ENCODE measurements around the gene RAD52. TPM values are rescaled to one million over a fixed set of nuclear protein-coding genes. Genes with fewer than 3 reads are reported as not detected.

RAD52 gene
- polyA plus RNA-seq (ENCODE audit: insufficient read length), result 39.7 TPM
- long read RNA-seq, donor 1, partial matches to known transcripts, result 0 of 3 reads
- long read RNA-seq, donor 1, other reads (novel, unspliced or antisense), result 0 of 3 reads
- long read RNA-seq, donor 2, partial matches to known transcripts, result 0 of 6 reads
- long read RNA-seq, donor 2, other reads (novel, unspliced or antisense), result 0 of 6 reads
- long read RNA-seq, donor 3, partial matches to known transcripts, result 0 of 4 reads
- long read RNA-seq, donor 3, other reads (novel, unspliced or antisense), result 0 of 4 reads
- long read RNA-seq, donor 4, partial matches to known transcripts, result 0 of 2 reads
- long read RNA-seq, donor 4, other reads (novel, unspliced or antisense), result 0 of 2 reads
- long read RNA-seq, donor 5, partial matches to known transcripts, result 0 of 2 reads
- long read RNA-seq, donor 5, other reads (novel, unspliced or antisense), result 0 of 2 reads
- long read RNA-seq, donor 6, partial matches to known transcripts, result 0 of 5 reads
- long read RNA-seq, donor 6, other reads (novel, unspliced or antisense), result 0 of 5 reads
- long read RNA-seq, donor 7, partial matches to known transcripts, result 0 of 4 reads
- long read RNA-seq, donor 7, other reads (novel, unspliced or antisense), result 0 of 4 reads
- long read RNA-seq, donor 8, partial matches to known transcripts, result 0 of 3 reads
- long read RNA-seq, donor 8, other reads (novel, unspliced or antisense), result 0 of 3 reads

DNA sequence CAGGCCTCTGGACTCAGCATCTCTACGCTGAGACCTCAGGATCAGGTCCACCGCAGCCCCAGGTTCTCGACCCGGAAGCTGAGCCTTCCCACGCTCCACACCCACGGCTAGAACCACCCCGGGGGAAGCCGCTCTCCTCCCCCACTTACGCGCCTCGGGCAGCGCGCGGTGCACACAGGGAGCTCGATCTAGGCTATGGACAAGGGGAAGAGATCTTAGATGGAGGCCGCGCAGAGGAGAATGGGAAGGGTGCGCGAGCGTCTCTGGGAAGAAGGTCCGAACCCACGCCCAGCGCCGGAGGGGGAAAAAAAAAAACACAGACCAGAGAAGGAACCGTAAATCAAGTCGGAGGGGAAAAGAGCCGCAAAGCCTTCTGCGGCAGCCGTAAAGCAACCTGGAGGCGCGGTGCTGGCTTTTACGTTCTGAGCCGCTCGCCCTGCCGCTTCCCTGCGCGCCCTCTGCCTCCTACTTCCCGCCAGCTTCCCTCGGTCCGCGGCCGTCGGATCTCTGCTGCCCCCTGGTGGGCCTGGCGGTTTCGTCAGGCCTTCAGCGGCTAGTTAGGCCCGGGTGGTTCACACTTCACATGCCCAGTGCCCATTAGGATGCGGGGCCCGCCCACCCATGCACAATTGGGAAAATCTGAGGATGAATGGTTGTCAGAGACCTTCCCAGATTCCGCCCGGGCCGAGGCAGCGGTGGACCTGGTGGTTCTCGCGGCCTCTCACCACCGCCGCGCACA, at the start of gene RAD52:
Gene RAD52, minus strand, starts transcription at position 242 of the 739 bp plus-strand sequence. CDS start 16,636 bp downstream, outside the sequence.
- peak; percentile 99 for DNase-seq

DNA sequence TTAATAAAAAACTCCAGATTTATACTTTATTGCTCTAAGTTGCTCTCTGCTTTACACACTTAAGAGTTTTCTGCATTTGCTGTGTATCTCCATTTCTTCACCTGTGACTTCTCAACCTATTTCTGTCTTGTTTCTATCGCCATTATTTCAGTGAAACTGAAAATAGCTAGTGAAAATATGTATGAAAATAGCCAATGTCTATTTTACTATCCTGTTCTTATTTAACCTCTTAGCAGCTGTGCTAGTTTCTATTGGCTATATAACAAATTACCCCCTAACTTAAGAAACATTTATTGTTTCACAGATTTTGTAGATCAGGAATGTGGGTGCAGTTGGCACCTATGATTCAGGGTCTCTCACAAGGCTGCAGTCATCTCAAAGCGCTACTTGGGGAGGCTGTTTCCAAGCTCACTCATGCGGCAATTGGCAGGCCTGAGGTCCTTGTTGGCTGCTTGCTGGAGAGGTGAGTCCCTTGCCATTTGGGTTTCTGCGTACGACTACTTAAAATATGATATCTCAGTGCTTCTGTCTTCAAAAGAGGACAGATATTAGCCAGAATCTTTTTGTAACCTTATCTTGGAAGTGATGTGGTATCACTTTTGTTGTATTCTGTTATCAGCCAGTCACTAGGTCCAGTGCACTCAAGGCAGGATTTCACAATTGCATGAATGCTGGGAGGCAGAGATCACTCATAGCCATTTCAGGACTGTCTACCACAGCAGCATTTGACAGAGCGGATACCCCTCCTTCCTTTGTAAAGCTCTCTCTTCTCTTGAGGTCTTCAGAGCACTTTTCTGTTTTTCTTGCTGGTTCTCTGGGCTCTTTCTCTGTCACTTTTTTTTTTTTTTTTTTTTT, 48.8 kb upstream of the RAD52 start:
- no peak for DNase-seq

DNA sequence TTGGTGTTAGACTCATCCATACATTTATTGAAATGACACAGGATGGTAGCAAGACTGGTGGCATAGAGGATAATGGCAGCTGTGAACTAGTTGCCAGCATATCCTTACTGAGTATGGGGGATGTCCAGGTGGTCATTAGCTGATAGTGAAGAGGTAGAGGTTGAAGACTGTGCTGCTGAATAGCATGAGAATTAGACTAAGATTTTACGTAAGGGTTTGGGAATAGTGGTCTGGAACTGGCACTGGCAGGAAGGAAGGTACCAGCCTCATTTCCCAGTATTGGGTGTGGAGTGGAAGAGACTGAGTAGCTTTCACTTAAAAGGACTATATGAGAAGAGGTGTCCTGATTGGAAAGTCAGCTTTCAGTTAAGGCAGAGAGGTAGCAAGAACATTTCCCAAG, 48.0 kb upstream of the RAD52 start:
- DNase-seq, result no peak

DNA sequence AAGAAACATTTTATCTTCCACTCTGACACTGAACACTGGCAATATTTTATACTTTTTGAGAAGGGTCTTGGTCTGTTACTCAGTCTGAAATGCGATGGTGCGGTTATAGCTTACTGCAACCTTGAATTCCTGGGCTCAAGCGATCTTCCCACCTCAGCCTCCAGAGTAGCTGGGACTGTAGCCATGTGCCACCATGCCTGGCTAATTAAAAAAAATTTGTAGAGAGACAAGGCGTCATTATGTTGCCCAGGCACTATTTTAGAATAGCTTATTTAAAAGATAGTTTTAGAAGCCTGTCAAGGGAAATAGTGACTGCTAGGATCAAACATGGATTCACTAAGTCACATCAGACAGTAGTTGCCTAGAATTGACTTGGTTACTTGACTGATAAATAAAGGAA, 47.4 kb upstream of the RAD52 start:
- DNase-seq, result no peak

DNA sequence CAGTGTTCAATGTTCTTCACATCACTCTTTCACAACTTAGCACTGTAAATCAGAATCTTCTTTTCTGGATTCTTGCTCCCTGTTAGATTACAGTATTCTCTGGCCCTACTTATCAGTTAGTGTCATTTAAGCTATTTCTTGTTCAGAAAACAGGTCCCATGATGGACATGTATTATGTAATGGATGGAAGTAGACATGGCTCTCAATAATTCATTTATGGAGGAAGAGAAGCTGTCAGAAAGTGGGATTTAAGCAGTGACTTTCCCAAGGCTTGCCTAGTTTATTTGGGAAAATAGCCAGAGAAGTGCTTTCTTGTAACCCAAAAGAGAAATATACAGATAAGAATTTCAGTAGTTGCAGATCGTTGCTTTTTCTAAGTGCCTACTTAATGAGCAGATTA, 43.2 kb upstream of the RAD52 start:
- no peak for DNase-seq

DNA sequence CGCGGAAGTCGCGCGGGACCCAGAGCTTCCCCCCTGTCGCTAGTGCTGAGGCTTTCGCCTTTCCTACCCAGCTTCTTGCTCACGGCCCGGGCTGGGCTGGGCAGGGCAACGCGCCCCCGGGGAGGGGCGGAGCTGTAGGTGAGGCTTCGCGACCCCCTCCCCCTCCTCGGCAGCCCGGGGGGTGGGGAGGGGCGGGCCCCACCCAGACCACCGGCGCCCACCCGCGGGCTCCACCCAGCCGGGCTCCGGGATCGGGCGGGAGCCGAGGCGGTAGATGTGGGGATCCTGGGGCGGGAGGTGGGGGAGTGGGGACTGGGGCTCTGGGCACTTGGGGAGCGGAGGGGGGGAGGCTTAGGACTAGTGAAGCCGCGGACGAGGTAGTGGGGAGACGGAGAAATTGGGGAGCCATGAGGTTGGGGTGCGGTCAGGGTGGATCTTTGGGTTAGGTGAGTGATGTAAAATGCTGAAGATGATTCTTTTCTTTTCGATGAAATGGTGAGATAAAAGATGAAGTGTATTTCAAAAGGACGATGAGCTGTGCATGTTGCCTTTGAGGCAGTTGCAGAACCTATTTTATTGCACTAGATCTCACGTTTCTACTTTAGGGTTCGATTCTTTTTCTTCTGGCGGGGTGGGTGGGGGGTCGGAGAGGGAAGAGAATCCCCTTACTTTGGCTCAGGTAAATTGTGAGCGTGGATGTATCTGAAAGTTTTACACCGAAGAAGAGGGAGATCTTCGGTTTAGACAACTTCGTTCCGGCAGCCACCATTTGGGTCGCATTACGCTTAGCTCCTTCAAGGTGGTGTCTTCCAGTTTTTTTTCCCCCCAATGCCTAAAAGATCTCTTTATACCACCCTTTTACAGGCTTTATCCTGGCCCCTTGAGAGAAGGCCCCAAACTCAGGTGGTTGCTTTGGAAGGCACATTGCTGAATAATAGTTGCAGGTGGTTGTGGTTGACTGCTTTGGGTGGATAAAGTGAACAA, 42.1 kb upstream of the RAD52 start:
- DNase-seq, result peak; percentile 25

DNA sequence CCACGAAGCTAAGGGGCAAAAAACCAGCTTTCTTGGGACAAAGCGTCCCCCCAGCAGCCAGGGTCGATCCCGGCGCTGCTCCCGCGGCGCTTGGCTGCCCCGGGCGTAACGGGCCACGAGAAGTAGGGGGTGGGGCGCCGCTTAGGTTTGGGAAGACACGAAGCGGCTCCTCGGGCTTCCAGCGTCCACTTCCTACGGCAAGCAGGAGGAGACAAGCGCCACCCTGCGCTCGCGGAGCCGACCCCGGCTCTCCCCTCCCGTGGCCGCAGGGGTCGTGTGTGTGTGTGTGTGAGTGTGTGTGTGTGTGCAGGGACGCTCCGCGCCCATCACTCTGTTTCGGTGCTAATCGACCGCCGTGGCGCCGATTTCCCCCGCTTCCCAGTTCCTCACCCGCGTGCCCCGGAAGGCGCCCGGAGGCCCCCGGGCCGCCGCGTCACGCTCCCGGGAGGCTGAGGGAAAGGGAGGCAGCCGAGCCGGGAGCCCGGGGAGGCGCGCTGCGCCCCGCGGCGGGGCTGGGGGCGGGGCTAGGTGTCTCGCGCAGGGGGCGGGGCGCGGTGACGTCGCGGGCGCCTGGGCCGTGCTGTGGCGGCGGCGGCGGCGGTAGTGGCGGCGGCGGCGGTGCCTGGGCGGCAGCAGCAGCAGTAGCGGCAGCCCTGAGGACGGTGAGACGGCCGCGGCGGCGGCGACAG, 41.3 kb upstream of the RAD52 start, which contains the start of gene ERC1:
Gene ERC1, plus strand, starts transcription at position 563 of the 689 bp plus-strand sequence. CDS start 36,681 bp downstream, outside the sequence.
- DNase-seq, result peak; percentile 85

DNA sequence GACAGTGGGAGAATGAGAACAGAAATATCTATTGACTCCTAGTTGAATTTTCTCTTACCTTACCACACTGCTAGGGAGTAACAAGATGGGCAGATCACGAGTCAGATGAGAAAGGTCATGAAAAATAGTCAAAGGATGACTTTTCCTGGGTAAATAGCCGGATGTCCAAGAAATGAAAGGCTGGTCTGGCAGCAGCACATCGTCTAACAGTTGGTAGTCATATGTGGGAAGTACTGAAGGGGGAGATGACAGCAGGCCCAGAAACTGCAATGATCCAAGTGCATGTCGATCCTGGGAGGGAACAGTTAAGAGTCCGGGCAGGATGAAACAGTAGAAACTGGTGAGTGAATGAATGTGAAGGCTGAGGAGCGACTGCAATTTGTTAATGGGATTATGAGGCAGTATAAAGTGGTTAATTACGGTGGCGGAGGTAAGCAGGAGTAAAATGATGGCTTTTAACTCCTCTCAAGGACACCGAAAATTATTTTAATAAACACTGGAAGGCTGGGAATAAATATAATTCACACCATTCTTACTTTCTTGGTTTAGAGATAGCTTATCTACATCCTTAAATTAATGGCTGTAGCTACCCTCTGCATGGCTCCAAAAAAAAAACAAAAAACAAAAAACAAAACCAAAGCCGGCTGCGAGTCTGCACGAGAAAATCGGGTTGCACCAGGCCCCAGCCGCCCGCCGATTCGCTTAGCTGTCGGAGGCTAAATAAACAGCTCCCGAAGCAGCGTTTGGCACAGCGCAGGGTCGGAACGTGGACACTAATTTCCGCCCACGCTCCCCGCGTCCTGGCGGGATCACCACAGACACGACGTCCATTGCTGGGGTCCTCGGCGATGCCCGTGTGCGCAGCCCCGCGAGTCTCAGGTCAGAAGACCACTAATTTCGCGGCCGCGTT, 40.5 kb upstream of the RAD52 start:
- peak; percentile 41 for DNase-seq

DNA sequence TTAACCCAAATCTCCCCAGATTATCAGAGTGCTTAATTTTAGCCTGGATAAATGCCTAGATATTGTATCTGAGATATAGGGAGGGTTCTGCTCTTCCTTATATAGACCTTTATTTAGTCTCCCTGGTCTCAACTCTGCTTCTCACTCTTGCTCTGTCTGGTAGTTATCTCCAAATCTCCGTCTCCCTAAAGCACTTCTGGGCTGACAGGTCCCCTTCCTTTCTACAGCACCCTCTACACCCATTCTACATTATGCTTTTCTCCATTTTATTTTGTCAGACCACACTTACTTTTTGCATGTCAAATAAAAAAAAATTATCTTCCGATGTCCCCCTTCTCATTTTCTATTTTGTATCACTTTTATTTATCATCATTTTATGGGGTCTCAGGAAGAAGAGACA, 39.6 kb upstream of the RAD52 start:
- no peak for DNase-seq

DNA sequence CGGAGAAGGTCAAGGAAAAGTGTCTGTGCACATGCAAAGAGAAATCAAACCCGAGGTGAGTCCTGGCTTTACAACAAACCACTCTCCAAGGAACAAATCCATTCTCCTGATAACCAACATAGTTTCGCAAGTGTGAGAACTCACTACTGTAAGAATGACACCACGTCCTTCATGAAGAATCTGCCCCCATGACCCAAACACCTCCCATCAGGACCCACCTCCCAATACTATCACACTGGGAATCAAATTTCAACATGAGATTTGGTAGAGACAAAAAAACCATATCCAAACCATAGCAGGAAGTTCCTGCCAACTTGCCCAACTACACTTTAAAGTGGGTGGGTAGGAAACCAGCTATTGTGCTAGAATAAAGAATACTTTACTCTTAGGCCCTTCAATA, 39.2 kb upstream of the RAD52 start:
- no peak for DNase-seq

DNA sequence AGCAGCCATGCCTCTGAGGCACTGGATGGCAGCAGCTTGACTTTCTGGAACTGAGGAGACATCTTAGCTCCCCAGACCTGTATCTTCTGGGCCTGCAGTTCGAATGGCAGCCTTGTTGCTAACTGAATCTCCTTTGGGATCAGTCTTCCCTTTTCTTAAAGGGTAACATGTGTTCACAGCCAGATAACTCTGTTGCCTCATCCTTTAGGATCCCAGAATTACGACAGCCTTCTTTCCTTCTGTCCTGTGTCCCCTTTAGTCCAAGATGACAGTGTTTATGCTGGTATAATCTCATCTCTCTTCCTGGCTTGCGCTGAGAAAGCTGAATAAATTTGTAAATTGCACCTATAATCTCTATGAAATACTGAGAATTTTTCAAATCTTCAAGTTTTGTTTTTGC, 32.5 kb upstream of the RAD52 start:
- DNase-seq, result no peak

DNA sequence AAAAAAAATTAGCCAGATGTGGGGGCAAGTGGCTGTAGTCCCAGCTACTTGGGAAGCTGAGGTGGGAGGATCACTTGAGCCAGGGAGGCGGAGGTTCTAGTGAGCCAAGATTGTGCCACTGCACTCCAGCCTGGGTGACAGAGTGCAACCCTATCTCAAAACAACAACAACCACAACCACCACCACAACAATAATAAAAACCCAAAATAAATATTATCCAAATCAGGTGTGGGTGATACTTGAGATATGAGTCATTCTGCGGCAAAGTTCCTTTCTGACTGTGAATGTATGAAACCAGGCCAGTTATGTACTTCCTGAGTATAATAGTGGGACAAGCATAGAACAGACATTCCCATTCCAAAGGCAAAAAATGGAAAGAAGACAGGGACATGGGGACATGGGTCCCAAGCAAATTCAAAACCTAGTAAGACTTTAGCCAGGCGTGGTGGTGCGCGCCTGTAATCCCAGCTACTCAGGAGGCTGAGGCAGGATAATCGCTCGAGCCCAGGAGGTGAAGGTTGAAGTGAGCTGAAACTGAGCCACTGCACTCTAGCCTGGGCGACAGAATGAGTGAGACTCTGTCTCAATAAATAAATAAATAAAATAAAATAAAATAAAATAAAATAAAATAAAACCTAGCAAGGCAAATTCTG, 31.8 kb upstream of the RAD52 start:
- no peak for DNase-seq

DNA sequence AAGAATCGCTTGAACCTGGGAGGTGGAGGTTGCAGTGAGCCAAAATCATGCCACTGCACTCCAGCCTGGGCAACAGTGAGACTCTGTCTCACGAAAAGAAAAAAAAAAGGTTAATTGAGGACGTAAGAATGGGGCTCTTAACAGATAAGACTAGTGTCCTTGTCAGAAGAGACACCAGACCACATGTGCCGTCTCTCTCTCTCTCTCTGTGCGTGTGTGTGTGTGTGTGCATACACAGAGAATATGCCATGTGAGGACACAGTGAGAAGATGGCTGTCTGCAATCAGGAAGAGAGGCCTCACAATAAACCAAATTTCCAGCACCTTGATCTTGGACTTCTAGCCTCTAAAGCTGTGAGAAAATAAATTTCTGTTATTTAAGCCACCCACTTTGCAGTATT, 29.9 kb upstream of the RAD52 start:
- DNase-seq, result no peak

DNA sequence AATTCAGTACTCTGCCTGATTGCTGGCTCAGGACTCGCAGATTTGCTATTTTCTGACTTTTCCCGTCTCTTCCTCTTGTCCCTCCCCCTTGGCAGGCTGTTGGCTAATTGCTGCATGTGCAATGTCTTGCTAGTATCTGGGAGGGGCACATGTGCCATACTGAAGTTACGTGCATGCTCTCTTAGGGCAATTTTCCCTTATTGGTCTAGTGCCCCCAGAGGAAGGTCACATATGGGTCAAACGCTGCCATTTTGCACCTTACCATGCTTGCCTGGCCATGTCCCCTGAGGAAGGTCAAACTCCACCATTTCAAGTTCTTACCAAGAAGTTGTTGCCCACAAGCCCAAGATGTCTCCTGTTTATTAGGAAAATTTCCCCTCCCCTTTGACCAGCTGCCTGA, 27.7 kb upstream of the RAD52 start:
- no peak for DNase-seq

DNA sequence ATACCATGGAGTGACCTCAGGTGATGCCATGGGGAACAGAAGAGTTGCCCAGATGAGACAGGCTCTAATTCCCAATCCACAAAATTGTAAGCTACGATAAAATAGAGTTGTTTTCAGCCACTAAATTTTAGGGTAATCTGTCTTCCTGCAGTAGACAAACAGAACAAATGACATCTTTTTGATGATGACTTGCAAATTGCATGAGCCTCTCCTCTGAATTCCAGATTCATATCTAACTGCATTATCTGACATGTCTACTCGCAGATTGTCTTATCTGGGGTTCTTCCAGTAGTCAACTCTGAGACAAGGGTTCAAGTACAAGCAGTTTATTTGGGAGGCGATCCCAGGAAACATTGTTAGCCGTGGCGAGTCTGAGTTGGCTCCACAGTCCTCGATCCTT, 27.1 kb upstream of the RAD52 start:
- no peak for DNase-seq

DNA sequence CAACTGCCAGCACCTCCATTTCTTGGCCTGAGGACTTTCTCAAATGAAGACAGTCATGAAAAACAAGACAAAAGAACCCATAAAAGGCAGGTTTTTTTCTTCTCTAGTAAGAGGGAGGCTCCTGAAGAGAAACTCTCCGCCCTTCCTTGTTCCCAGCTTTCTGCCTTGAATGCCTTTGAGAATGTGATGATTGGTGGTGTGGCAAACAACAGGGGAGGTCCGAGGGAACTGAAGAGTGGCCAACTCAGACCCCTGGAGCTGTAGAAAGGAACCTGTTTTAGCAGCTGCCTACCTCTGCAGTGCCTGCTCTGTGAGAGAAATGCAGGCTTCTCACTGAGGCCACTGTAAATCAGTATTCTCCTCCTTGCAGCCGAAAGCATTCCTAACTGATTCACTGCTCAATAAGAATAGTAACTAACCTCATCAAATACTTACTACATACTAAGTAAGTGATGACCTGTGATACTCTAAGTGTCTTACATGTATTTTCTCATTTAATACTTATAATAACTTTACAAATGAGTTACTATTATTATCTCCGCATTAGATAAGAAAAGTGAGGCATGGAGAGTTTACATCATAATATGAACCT, 24.9 kb upstream of the RAD52 start:
- no peak for DNase-seq

DNA sequence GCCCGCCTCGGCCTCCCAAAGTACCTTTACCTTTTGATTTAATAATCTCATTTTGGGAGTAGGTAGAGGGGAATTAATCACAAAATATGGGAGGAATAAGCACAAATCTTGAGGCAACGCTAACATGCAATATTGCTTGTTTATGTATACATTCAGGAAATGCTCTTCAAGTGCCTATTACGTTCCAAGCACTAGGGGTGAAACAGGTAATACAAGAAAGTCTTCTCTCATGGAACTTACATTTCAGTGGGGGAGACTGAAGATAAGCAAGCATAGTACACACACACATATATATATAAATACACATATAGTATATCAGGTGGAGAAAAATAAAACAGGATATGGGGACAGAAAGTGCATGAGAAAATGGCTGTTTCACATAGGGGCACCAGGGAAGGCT, 22.5 kb upstream of the RAD52 start:
- no peak for DNase-seq

DNA sequence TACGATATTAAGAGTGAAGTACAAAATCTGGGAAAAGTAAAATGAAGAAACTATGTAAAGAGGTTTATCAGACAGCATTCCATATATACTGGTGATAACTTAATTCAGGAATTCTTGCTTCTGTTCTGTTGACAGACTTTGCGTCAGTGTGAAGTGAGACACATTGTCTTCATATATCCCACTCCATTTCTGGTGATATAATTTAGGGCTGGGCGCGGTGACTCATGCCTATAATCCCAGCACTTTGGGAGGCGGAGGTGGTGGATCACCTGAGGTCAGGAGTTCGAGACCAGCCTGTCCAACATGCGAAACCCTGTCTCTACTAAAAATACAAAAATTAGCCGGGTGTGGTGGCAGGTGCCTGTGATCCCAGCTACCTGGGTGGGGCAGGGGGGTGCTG, 20.3 kb upstream of the RAD52 start:
- no peak for DNase-seq

All from left kidney (tissue), 8 donors.